ENCODE measurements around the gene A4GALT. TPM values are rescaled to one million over a fixed set of nuclear protein-coding genes. Genes with fewer than 3 reads are reported as not detected.

The A4GALT gene
- total and polyA plus RNA-seq, 2 donors (not counting 3 experiments of a cell fraction or from before 2014, with no cell fraction given) = 5.4 to 20.7 TPM

GRCh38 chr22:42745118-42745517 is 24.4 kb upstream of the A4GALT start:
- intact Hi-C loops (cut with micrococcal nuclease) = no loop called here
- dilution Hi-C loops (cut with MboI; ENCODE audit: extremely low pct_ligation_motif_present, low sequenced_read_pairs) = no loop called here
- Histone ChIP-seq H2AFZ (ENCODE audit: low read depth, low read length) (peak overlapping the region; percentile 60), H3K9me1 (replicated peaks; ENCODE audit: control insufficient read depth, extremely low read depth, insufficient read depth, low read length) (no peaks in the 10 kb centered on the region), H3K9ac (replicated peaks; ENCODE audit: extremely low read depth, insufficient read depth, low read length) (no peak overlapping the region), H3K36me3 (ENCODE audit: control insufficient read depth in 2 of 2, extremely low read depth in 1 of 2, insufficient read depth in 2 of 2, low read length in 2 of 2) (no peaks in the 10 kb centered on the region), H3K27ac (ENCODE audit: insufficient read depth, low read depth, low read length) (peak overlapping the region; percentile 6), H3K4me3 (replicated peaks in 1 of 3; ENCODE audit: insufficient read depth in 1 of 3, low read depth in 1 of 3, low read length in 3 of 3) (no peak overlapping the region), H3K9me3 (replicated peaks; ENCODE audit: control insufficient read depth, insufficient read depth, low read length) (no peaks in the 10 kb centered on the region), H3K27me3 (ENCODE audit: control insufficient read depth in 2 of 2, insufficient read depth in 2 of 2, low read length in 2 of 2) (no peaks in the 10 kb centered on the region), H3K4me1 (ENCODE audit: control insufficient read depth, extremely low read depth, insufficient read depth, low read length) (peaks cover 12% of the 10 kb centered on the region), H3K4me2 (ENCODE audit: insufficient read depth, low read length) (no peak overlapping the region), H3K79me2 (ENCODE audit: control insufficient read depth, insufficient read depth, low read length) (no peaks in the 10 kb centered on the region), H4K20me1 (replicated peaks; ENCODE audit: control insufficient read depth, extremely low read depth, insufficient read depth, low read length) (no peaks in the 10 kb centered on the region)
- ChIA-PET CTCF (no interaction called here), POLR2A (no interaction called here)
- DNase-seq (ENCODE audit: low read depth, low spot score) = peak; percentile 40
- TF ChIP-seq FOS (IDR thresholded peaks at IDR 0.05; ENCODE audit: borderline replicate concordance, insufficient read depth, low read length) (no peak), JUN (IDR thresholded peaks at IDR 0.05; ENCODE audit: borderline replicate concordance, insufficient read depth, insufficient read length, low read depth) (no peak), MYC (IDR thresholded peaks at IDR 0.05; ENCODE audit: low read depth, low read length) (no peak), EZH2 (IDR thresholded peaks at IDR 0.05; ENCODE audit: borderline replicate concordance, low read depth, low read length, severe bottlenecking) (no peak), POLR2AphosphoS5 (IDR thresholded peaks at IDR 0.05; ENCODE audit: insufficient read depth, low read depth, low read length) (no peak), GATA2 (IDR thresholded peaks at IDR 0.05; ENCODE audit: insufficient read depth, insufficient read length, low read depth, low read length) (no peak), CTCF (IDR thresholded peaks at IDR 0.05; ENCODE audit: extremely low read depth in 1 of 2, insufficient read depth in 1 of 2, low read depth in 1 of 2, low read length in 2 of 2) (no peak), POLR2A (IDR thresholded peaks at IDR 0.05; ENCODE audit: low read depth, low read length) (no peak)
- TF ChIP-seq, protein P1, sequence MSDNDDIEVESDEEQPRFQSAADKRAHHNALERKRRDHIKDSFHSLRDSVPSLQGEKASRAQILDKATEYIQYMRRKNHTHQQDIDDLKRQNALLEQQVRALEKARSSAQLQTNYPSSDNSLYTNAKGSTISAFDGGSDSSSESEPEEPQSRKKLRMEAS (IDR thresholded peaks at IDR 0.05; ENCODE audit: insufficient read depth, insufficient read length) = no peak
- peak; percentile 66 for FAIRE-seq
- BruUV-seq (replicated peaks) = no TSS peak
